Transverse colon (tissue), 4 donors: Measurements from ENCODE around the gene RDH5.

Experiments used
- CTCF ChIP-seq, 5 experiments: fragments of 200-600 bp in 3 of 5; fragments of 450-650 bp in 2 of 5; sonication (generic) in 3 of 5; IDR thresholded peaks; 1 replicate in 2 of 5; 2 replicates in 3 of 5; pipeline ENCODE4 v1.5.1; 2016 to 2017; ENCODE audit warnings: antibody characterized with exemption in 5 of 5, inconsistent platforms in 3 of 5, mild to moderate bottlenecking in 2 of 5, moderate library complexity in 1 of 5
- EP300 ChIP-seq: sonication (generic); formaldehyde crosslinking; IDR thresholded peaks from one replicate; pipeline ENCODE4 v1.6.1; 2017; ENCODE audit warnings: antibody characterized with exemption, low read depth
- POLR2A ChIP-seq: fragments of 450-650 bp; IDR thresholded peaks from one replicate; pipeline ENCODE4 v1.6.1; 2016; ENCODE audit warnings: antibody characterized with exemption, mild to moderate bottlenecking, moderate library complexity
- POLR2AphosphoS5 ChIP-seq, 3 donors: sonication (generic); formaldehyde crosslinking; IDR thresholded peaks; one replicate each; pipeline ENCODE4 v1.6.1; 2016; ENCODE audit warnings: antibody characterized with exemption in 3 of 3

DNA sequence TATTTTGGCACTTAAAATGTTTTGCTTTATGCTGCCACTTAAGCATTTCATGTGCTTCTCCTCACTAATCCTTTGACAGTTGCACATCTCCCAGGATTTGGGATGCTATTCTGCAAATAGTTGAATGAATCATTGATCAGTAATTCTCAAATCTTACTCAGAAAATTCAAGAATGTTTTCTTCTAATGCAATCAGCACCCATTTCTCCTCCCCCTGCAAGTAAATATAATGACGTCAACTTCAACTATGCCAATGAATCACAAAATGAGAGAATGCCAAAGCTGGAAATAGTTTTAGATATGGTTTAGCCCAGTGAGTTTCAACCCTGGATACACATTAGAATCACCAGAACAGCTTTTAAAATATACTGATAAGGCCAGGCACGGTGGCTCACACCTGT, 6.5 kb upstream of the RDH5 start:
- no peak for TF ChIP-seq CTCF (IDR thresholded peaks at IDR 0.05)
- no peak for TF ChIP-seq POLR2AphosphoS5 (IDR thresholded peaks at IDR 0.05)
- TF ChIP-seq POLR2A: no peak
- no peak for TF ChIP-seq EP300
